Measurements from ENCODE around the gene SAMD11. TPM values are rescaled to one million over a fixed set of nuclear protein-coding genes. Genes with fewer than 3 reads are reported as not detected.

SAMD11 gene
- total and polyA plus RNA-seq, 2 of the 13 experiments (the other 11 are each of a cell fraction or from before 2014, with no cell fraction given): 0.11 TPM; not detected in 1

GRCh38 chr1:918843-919242, 4.9 kb upstream of the SAMD11 start (continued):
- TF ChIP-seq, protein P1, sequence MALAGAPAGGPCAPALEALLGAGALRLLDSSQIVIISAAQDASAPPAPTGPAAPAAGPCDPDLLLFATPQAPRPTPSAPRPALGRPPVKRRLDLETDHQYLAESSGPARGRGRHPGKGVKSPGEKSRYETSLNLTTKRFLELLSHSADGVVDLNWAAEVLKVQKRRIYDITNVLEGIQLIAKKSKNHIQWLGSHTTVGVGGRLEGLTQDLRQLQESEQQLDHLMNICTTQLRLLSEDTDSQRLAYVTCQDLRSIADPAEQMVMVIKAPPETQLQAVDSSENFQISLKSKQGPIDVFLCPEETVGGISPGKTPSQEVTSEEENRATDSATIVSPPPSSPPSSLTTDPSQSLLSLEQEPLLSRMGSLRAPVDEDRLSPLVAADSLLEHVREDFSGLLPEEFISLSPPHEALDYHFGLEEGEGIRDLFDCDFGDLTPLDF (CRISPR knock-in tag; IDR thresholded peaks at IDR 0.05): no peak
- TF ChIP-seq SYNCRIP (IDR thresholded peaks at IDR 0.05; ENCODE audit: insufficient read depth, low read depth, low read length): no peak

GRCh38 chr1:919271-919872, 4.4 kb upstream of the SAMD11 start:
- no peaks in the 10 kb centered on the region for H3K36me3 ChIP-seq (replicated peaks in 1 of 2; ENCODE audit: control insufficient read depth in 1 of 2, insufficient read depth in 2 of 2, low read length in 2 of 2)
- no peak overlapping the region for H2AFZ ChIP-seq (ENCODE audit: low read length)
- no peak overlapping the region for H3K4me3 ChIP-seq (replicated peaks in 1 of 3; ENCODE audit: insufficient read depth in 1 of 3, low read depth in 2 of 3, low read length in 3 of 3)
- peaks cover 43% of the 10 kb centered on the region for H3K4me1 ChIP-seq (ENCODE audit: insufficient read depth, low read length)
- TF ChIP-seq, protein P2, sequence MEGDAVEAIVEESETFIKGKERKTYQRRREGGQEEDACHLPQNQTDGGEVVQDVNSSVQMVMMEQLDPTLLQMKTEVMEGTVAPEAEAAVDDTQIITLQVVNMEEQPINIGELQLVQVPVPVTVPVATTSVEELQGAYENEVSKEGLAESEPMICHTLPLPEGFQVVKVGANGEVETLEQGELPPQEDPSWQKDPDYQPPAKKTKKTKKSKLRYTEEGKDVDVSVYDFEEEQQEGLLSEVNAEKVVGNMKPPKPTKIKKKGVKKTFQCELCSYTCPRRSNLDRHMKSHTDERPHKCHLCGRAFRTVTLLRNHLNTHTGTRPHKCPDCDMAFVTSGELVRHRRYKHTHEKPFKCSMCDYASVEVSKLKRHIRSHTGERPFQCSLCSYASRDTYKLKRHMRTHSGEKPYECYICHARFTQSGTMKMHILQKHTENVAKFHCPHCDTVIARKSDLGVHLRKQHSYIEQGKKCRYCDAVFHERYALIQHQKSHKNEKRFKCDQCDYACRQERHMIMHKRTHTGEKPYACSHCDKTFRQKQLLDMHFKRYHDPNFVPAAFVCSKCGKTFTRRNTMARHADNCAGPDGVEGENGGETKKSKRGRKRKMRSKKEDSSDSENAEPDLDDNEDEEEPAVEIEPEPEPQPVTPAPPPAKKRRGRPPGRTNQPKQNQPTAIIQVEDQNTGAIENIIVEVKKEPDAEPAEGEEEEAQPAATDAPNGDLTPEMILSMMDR (CRISPR knock-in tag; IDR thresholded peaks at IDR 0.05): peak; percentile 62
- TF ChIP-seq ZFX (CRISPR knock-in tag; IDR thresholded peaks at IDR 0.05; ENCODE audit: low read depth) (peak; percentile 56), STAG1 (CRISPR knock-in tag; IDR thresholded peaks at IDR 0.05) (peak; percentile 38; the same call in 1 of the 2 replicates), ZBTB7B (CRISPR knock-in tag; IDR thresholded peaks at IDR 0.05) (peak; percentile 60; the same call in 1 of the 2 replicates), GABPB1 (CRISPR knock-in tag; IDR thresholded peaks at IDR 0.05) (0 out of 2 replicates have a peak, but pooled peaks have one; percentile 14), EHMT2 (IDR thresholded peaks at IDR 0.05; ENCODE audit: borderline replicate concordance, low read depth, low read length) (no peak)
- WGBS (ENCODE audit: low lambda C conversion rate): 20% methylated on average over 2 of the region's 29 CpGs
- no peak overlapping the region for H3K4me2 ChIP-seq (ENCODE audit: low read depth, low read length)
- DNase-seq (ENCODE audit: low spot score): no peak
- in situ Hi-C loops (cut with HindIII; ENCODE audit: extremely low pct_ligation_motif_present, low pct_unique_long_range_greater_than_20kb): no loop called here
- FAIRE-seq: no peak
- POLR2A ChIA-PET: no interaction called here
- H4K20me1 ChIP-seq (ENCODE audit: insufficient read depth, low read length): peaks cover 6% of the 10 kb centered on the region; the same call in 1 of the 2 replicates
- H3K9ac ChIP-seq (ENCODE audit: insufficient read depth, low read depth, low read length): no peak overlapping the region
- BruUV-seq (replicated peaks): no TSS peak
- H3K27ac ChIP-seq (ENCODE audit: extremely low read length, insufficient read depth, low read length): no peak overlapping the region
- ATAC-seq: peak; percentile 48
- intact Hi-C loops (cut with micrococcal nuclease; ENCODE audit: unreplicated experiment): no loop called here
- CTCF ChIA-PET (ENCODE audit: low intra/inter-chr PET ratio, low total read pairs): no interaction called here
- no peaks in the 10 kb centered on the region for H3K79me2 ChIP-seq (ENCODE audit: insufficient read depth, low read length)
- H3K27me3 ChIP-seq (ENCODE audit: control insufficient read depth in 1 of 2, insufficient read depth in 2 of 2, low read length in 2 of 2): peaks cover 49 to 89% of the 10 kb centered on the region in 2 experiments
- H3K9me3 ChIP-seq (ENCODE audit: low read length): no peaks in the 10 kb centered on the region

All from HepG2 (cell line).